SU-DHL-6 (cell line): ENCODE results near the gene HS3ST3A1.

Experiments
- EZH2phosphoT487 ChIP-seq: fragments of 200-600 bp; sonication (generic), shearing (Covaris generic); conservative IDR thresholded peaks from 2 replicates; pipeline ENCODE4 v1.6.1; 2018; ENCODE audit warnings: mild to moderate bottlenecking, antibody characterized with exemption, low read length, moderate library complexity, mixed read lengths
- TF ChIP-seq, protein P1 (sequence below): fragments of 200-600 bp; sonication (generic); IDR thresholded peaks from one replicate; pipeline ENCODE4 v1.5.1; 2017; ENCODE audit warnings: antibody characterized with exemption, mild to moderate bottlenecking, low read length, moderate library complexity; ENCODE audit not compliant: insufficient read depth, poor library complexity, severe bottlenecking

DNA sequence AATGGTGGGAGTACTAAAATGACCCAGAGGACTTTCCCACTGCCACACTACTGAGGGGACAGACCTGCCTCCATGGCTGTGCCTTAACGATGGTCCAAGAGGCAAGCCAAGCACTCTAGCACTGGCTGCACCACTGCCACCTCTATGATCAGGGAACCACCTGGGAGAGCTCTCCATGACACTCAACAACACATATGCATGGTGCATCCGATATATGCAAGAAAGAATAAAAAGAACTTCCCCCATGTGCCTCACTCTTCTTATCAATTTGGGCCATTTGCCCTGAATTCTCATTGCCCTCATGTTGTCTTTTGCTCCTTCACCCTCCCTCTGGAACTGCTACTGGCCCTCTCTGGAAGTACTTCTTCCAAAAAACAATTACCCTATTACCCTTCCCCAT, 99.5 kb downstream of the HS3ST3A1 start:
- TF ChIP-seq, protein P1, sequence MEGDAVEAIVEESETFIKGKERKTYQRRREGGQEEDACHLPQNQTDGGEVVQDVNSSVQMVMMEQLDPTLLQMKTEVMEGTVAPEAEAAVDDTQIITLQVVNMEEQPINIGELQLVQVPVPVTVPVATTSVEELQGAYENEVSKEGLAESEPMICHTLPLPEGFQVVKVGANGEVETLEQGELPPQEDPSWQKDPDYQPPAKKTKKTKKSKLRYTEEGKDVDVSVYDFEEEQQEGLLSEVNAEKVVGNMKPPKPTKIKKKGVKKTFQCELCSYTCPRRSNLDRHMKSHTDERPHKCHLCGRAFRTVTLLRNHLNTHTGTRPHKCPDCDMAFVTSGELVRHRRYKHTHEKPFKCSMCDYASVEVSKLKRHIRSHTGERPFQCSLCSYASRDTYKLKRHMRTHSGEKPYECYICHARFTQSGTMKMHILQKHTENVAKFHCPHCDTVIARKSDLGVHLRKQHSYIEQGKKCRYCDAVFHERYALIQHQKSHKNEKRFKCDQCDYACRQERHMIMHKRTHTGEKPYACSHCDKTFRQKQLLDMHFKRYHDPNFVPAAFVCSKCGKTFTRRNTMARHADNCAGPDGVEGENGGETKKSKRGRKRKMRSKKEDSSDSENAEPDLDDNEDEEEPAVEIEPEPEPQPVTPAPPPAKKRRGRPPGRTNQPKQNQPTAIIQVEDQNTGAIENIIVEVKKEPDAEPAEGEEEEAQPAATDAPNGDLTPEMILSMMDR: no peak
- no peak for TF ChIP-seq EZH2phosphoT487
